Measurements from ENCODE around the gene MIER2.

MIER2 gene

DNA sequence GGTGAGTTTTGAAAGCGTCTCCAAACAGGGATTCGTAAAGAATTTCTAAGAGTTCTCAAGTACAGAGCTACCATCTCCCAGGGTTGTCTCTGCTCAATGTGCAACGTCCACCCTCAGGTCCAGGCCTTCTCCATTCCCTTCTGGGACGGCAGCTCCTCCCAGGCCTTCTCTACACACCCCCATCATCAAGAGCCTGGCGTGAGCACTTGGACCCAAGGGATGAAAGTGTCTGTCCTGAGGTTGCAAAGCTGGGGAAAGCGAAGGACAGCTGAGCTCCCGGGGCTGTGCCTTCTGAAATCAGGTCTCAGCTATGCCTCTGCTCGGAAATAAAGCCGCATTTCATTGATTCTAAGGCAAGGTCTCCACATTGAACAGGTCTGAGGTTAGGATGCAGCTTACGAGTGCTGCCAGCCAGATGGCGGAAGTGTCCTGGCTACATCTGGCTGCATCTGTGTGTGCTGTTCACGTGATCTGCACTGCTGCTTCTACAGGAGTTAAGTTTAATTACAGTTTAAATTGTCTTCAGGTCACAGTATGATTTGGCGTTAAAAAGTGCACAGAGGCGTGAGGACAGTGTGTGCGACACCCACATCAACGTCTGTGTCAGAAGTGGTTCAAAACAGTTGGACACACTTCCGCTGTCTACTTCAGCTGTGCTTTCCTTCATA, 27.0 kb upstream of the MIER2 start:
- no peak overlapping the region for H3K4me3 ChIP-seq (replicated peaks; ENCODE audit: low read depth, low read length)
- DNase-seq (ENCODE audit: low read depth): peak; percentile 7
- TF ChIP-seq, protein P1, sequence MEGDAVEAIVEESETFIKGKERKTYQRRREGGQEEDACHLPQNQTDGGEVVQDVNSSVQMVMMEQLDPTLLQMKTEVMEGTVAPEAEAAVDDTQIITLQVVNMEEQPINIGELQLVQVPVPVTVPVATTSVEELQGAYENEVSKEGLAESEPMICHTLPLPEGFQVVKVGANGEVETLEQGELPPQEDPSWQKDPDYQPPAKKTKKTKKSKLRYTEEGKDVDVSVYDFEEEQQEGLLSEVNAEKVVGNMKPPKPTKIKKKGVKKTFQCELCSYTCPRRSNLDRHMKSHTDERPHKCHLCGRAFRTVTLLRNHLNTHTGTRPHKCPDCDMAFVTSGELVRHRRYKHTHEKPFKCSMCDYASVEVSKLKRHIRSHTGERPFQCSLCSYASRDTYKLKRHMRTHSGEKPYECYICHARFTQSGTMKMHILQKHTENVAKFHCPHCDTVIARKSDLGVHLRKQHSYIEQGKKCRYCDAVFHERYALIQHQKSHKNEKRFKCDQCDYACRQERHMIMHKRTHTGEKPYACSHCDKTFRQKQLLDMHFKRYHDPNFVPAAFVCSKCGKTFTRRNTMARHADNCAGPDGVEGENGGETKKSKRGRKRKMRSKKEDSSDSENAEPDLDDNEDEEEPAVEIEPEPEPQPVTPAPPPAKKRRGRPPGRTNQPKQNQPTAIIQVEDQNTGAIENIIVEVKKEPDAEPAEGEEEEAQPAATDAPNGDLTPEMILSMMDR (IDR thresholded peaks at IDR 0.05; ENCODE audit: low read length, missing control alignments): no peak

GRCh38 chr19:370641-371330, 26.2 kb upstream of the MIER2 start:
- no peak for DNase-seq (ENCODE audit: low read depth)
- H3K4me3 ChIP-seq (replicated peaks; ENCODE audit: low read depth, low read length): no peak overlapping the region
- TF ChIP-seq, protein P1 (IDR thresholded peaks at IDR 0.05; ENCODE audit: low read length, missing control alignments): no peak

DNA sequence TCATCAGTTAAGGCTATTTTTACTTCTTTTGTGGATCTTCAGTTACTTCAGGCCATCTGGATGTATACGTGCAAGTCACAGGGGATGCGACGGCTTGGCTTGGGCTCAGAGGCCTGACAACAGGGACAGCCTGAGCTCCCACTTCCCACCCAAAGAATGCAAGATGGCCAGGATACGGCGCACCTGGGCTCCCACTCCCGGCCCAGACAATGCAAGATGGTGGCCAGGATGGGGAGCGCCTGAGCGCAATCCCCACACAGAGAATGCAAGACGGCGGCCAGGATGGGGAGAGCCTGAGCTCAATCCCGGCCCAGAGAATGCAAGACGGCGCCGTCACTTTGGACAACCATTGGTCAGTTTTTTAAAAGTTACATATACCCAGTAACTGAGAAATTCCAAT, 25.3 kb upstream of the MIER2 start:
- H3K4me3 ChIP-seq (replicated peaks; ENCODE audit: low read depth, low read length): no peak overlapping the region
- TF ChIP-seq, protein P1 (IDR thresholded peaks at IDR 0.05; ENCODE audit: low read length, missing control alignments): no peak
- DNase-seq (ENCODE audit: low read depth): no peak

- H3K4me3 ChIP-seq (replicated peaks; ENCODE audit: low read depth, low read length): no peak overlapping the region
- no peak for DNase-seq (ENCODE audit: low read depth)
- TF ChIP-seq, protein P1 (IDR thresholded peaks at IDR 0.05; ENCODE audit: low read length, missing control alignments): no peak
These were observed 24.7 kb upstream of the MIER2 start for GRCh38 chr19:369256-369655.

- TF ChIP-seq, protein P1 (IDR thresholded peaks at IDR 0.05; ENCODE audit: low read length, missing control alignments): no peak
- no peak overlapping the region for H3K4me3 ChIP-seq (replicated peaks; ENCODE audit: low read depth, low read length)
- no peak for DNase-seq (ENCODE audit: low read depth)
These were observed 24.0 kb upstream of the MIER2 start for GRCh38 chr19:368630-369024.

DNA sequence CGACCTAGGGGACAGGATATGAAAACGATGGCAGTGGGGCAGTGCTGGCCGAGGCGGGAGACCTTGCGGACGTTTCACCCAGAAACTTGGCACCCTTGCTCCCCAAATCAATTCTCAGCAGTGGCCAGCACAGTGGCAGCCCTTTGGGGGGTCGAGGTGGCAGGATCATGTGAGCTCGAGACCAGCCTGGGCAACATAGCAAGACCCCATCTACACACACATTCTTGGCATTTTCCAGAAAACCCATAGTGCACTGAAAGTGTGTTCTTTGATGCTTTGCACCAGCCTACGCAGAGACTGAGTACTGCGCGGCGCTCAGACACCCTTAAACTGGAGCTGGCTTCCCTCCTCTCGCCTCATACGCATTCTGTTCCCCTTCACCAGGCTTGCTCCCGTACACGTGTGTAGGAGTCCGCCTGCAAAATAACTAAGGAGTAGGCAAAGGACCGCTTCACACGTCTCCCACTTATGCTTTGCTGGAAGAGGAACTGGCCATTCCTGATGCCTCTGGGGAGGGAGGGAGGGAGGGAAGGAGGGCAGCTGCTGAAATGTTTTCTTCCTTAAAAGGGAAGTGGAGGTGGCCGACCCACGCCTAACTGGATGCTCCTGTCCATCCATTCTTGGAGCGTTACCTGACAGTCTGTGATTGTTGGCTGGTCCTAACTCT, 23.5 kb upstream of the MIER2 start:
- H3K4me3 ChIP-seq (replicated peaks; ENCODE audit: low read depth, low read length): no peak overlapping the region
- TF ChIP-seq, protein P1 (IDR thresholded peaks at IDR 0.05; ENCODE audit: low read length, missing control alignments): no peak
- no peak for DNase-seq (ENCODE audit: low read depth)

All from fibroblast of pulmonary artery (primary cell).